SK-N-SH treated with all-trans-retinoic acid at 6 μM for 48 hours (cell line): ENCODE data around the gene LARP4B.

ENCODE experiments used
- ATAC-seq: fragments of 200-7000 bp; cut with Tn5 transposase; 3 replicates; pipeline ENCODE4 v1.9.1; 2020; ENCODE audit warnings: mild to moderate bottlenecking, moderate library complexity
- ARNTL ChIP-seq: fragments of 450-650 bp; formaldehyde crosslinking; IDR thresholded peaks from 2 replicates; pipeline ENCODE4 v1.5.0; 2020; ENCODE audit warnings: low read depth, mild to moderate bottlenecking, moderate library complexity, borderline replicate concordance
- BACH2 ChIP-seq: fragments of 250-450 bp; sonication (Bioruptor Pico); IDR thresholded peaks from 2 replicates; pipeline ENCODE4 v1.9.0; 2021; ENCODE audit warnings: mild to moderate bottlenecking, borderline replicate concordance
- CREB5 ChIP-seq: fragments of 250-450 bp; sonication (Bioruptor Pico); IDR thresholded peaks from 2 replicates; pipeline ENCODE4 v1.5.1; 2020; ENCODE audit warnings: low read depth, mild to moderate bottlenecking, moderate library complexity
- CSDC2 ChIP-seq: fragments of 250-450 bp; sonication (Bioruptor Pico); IDR thresholded peaks from 2 replicates; pipeline ENCODE4 v1.5.0; 2020; ENCODE audit warnings: mild to moderate bottlenecking, moderate library complexity
- ESRRG ChIP-seq: fragments of 250-450 bp; sonication (Bioruptor Pico); IDR thresholded peaks from 2 replicates; pipeline ENCODE4 v1.6.1; 2021; ENCODE audit warnings: mild to moderate bottlenecking
- GLIS3 ChIP-seq: fragments of 250-450 bp; sonication (Bioruptor Pico); IDR thresholded peaks from 2 replicates; pipeline ENCODE4 v1.5.0; 2020; ENCODE audit warnings: mild to moderate bottlenecking, moderate library complexity
- ISL1 ChIP-seq: fragments of 250-450 bp; sonication (Bioruptor Pico); IDR thresholded peaks from 2 replicates; pipeline ENCODE4 v2.1.2; 2022; ENCODE audit warnings: mild to moderate bottlenecking, moderate library complexity
- OSR1 ChIP-seq: fragments of 250-450 bp; sonication (Bioruptor Pico); IDR thresholded peaks from 2 replicates; pipeline ENCODE4 v1.8.0; 2022; ENCODE audit warnings: moderate library complexity, mild to moderate bottlenecking, inconsistent platforms
- PPARA ChIP-seq: fragments of 250-450 bp; sonication (Bioruptor Pico); IDR thresholded peaks from 2 replicates; pipeline ENCODE4 v1.5.0; 2020; ENCODE audit warnings: mild to moderate bottlenecking, borderline replicate concordance
- RARB ChIP-seq: fragments of 250-450 bp; sonication (Bioruptor Pico); IDR thresholded peaks from 2 replicates; pipeline ENCODE4 v1.8.0; 2021; ENCODE audit warnings: mild to moderate bottlenecking, moderate library complexity
- SNAI2 ChIP-seq: fragments of 250-450 bp; sonication (Bioruptor Pico); IDR thresholded peaks from 2 replicates; pipeline ENCODE4 v1.5.0; 2020; ENCODE audit warnings: mild to moderate bottlenecking, moderate library complexity
- TCF4 ChIP-seq: fragments of 250-450 bp; sonication (Bioruptor Pico); IDR thresholded peaks from 2 replicates; pipeline ENCODE4 v1.8.0; 2021; ENCODE audit warnings: mild to moderate bottlenecking, moderate library complexity, borderline replicate concordance
- TOX ChIP-seq: fragments of 250-450 bp; sonication (Bioruptor Pico); IDR thresholded peaks from 2 replicates; pipeline ENCODE4 v1.8.0; 2021; ENCODE audit warnings: mild to moderate bottlenecking, moderate library complexity, borderline replicate concordance
- TSHZ2 ChIP-seq: fragments of 250-450 bp; sonication (Bioruptor Pico); IDR thresholded peaks from 2 replicates; pipeline ENCODE4 v1.5.0; 2020; ENCODE audit warnings: mild to moderate bottlenecking, moderate library complexity
- ZC3H10 ChIP-seq: fragments of 250-450 bp; sonication (Bioruptor Pico); IDR thresholded peaks from 2 replicates; pipeline ENCODE4 v1.5.1; 2021; ENCODE audit warnings: mild to moderate bottlenecking, moderate library complexity
- ZFP3 ChIP-seq: fragments of 250-450 bp; sonication (Bioruptor Pico); IDR thresholded peaks from 2 replicates; pipeline ENCODE4 v1.5.0; 2020; ENCODE audit warnings: mild to moderate bottlenecking, moderate library complexity
- ZFP30 ChIP-seq: fragments of 450-650 bp; formaldehyde crosslinking; IDR thresholded peaks from 2 replicates; pipeline ENCODE4 v1.5.0; 2022; ENCODE audit warnings: mild to moderate bottlenecking, moderate library complexity
- ZNF565 ChIP-seq: fragments of 450-650 bp; formaldehyde crosslinking; conservative IDR thresholded peaks from 2 replicates; pipeline ENCODE4 v1.5.0; 2020; ENCODE audit warnings: low read depth, mild to moderate bottlenecking, moderate library complexity
- ZNF8 ChIP-seq: fragments of 450-650 bp; formaldehyde crosslinking; IDR thresholded peaks from 2 replicates; pipeline ENCODE4 v1.5.0; 2020; ENCODE audit warnings: mild to moderate bottlenecking, moderate library complexity
- TF ChIP-seq, protein P1 (sequence below): fragments of 250-450 bp; sonication (Bioruptor Pico); IDR thresholded peaks from 2 replicates; pipeline ENCODE4 v1.8.0; 2020; ENCODE audit warnings: mild to moderate bottlenecking, moderate library complexity, borderline replicate concordance
- TF ChIP-seq, protein P2 (sequence below): fragments of 250-450 bp; sonication (Bioruptor Pico); IDR thresholded peaks from 2 replicates; pipeline ENCODE4 v1.8.0; 2021; ENCODE audit warnings: low read depth, mild to moderate bottlenecking, moderate library complexity, borderline replicate concordance
- TF ChIP-seq, protein P3 (sequence below): fragments of 250-450 bp; sonication (Bioruptor Pico); IDR thresholded peaks from 2 replicates; pipeline ENCODE4 v1.5.1; 2021; ENCODE audit warnings: mild to moderate bottlenecking, moderate library complexity

The LARP4B gene

GRCh38 chr10:948347-948746 lies 16.8 kb upstream of the LARP4B start:
- ATAC-seq: no peak
- TF ChIP-seq ZNF565 (CRISPR knock-in tag): no peak
- TF ChIP-seq ZFP30 (CRISPR knock-in tag): no peak
- TF ChIP-seq, protein P1, sequence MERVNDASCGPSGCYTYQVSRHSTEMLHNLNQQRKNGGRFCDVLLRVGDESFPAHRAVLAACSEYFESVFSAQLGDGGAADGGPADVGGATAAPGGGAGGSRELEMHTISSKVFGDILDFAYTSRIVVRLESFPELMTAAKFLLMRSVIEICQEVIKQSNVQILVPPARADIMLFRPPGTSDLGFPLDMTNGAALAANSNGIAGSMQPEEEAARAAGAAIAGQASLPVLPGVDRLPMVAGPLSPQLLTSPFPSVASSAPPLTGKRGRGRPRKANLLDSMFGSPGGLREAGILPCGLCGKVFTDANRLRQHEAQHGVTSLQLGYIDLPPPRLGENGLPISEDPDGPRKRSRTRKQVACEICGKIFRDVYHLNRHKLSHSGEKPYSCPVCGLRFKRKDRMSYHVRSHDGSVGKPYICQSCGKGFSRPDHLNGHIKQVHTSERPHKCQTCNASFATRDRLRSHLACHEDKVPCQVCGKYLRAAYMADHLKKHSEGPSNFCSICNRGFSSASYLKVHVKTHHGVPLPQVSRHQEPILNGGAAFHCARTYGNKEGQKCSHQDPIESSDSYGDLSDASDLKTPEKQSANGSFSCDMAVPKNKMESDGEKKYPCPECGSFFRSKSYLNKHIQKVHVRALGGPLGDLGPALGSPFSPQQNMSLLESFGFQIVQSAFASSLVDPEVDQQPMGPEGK (CRISPR knock-in tag): no peak
- no peak for TF ChIP-seq GLIS3
- no peak for TF ChIP-seq BACH2
- TF ChIP-seq SNAI2 (CRISPR knock-in tag): no peak
- no peak for TF ChIP-seq ZNF8 (CRISPR knock-in tag)
- no peak for TF ChIP-seq ISL1 (CRISPR knock-in tag)
- TF ChIP-seq CREB5 (CRISPR knock-in tag): no peak

DNA sequence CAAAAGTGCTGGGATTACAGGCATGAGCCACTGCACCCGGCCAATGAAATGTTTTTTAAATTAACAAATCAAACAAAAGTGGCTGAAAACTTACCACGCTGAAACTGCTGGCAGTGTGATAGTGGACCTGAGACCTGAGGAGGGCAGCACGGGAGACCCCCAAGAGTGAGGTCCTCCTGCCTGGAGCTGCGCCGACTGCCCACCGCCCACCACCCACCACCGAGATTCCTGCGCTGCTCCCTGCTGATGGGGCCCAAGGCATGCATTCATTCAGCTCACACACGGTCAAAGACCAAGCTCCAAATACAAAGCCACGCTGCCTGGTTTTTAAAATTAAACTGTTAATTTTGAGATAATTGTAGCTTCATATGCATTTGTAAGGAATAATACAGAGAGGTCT lies 16.4 kb upstream of the LARP4B start:
- TF ChIP-seq ZFP3 (CRISPR knock-in tag): no peak
- TF ChIP-seq TCF4: no peak
- no peak for TF ChIP-seq RARB (CRISPR knock-in tag)
- no peak for TF ChIP-seq PPARA
- no peak for TF ChIP-seq BACH2
- no peak for TF ChIP-seq GLIS3
- ATAC-seq: no peak

GRCh38 chr10:947051-947450 lies 15.5 kb upstream of the LARP4B start:
- no peak for ATAC-seq
- no peak for TF ChIP-seq ZFP30 (CRISPR knock-in tag)
- TF ChIP-seq GLIS3: no peak
- no peak for TF ChIP-seq ZC3H10
- TF ChIP-seq BACH2: no peak
- no peak for TF ChIP-seq TSHZ2 (CRISPR knock-in tag)
- TF ChIP-seq CSDC2 (CRISPR knock-in tag): no peak
- no peak for TF ChIP-seq ARNTL (CRISPR knock-in tag)
- no peak for TF ChIP-seq CREB5 (CRISPR knock-in tag)
- TF ChIP-seq TOX (CRISPR knock-in tag): no peak
- TF ChIP-seq, protein P2, sequence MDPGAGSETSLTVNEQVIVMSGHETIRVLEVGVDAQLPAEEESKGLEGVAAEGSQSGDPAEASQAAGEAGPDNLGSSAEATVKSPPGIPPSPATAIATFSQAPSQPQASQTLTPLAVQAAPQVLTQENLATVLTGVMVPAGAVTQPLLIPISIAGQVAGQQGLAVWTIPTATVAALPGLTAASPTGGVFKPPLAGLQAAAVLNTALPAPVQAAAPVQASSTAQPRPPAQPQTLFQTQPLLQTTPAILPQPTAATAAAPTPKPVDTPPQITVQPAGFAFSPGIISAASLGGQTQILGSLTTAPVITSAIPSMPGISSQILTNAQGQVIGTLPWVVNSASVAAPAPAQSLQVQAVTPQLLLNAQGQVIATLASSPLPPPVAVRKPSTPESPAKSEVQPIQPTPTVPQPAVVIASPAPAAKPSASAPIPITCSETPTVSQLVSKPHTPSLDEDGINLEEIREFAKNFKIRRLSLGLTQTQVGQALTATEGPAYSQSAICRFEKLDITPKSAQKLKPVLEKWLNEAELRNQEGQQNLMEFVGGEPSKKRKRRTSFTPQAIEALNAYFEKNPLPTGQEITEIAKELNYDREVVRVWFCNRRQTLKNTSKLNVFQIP: no peak
- no peak for TF ChIP-seq ESRRG (CRISPR knock-in tag)
- TF ChIP-seq ZFP3 (CRISPR knock-in tag): no peak
- no peak for TF ChIP-seq ISL1 (CRISPR knock-in tag)
- no peak for TF ChIP-seq PPARA
- no peak for TF ChIP-seq TCF4
- TF ChIP-seq SNAI2 (CRISPR knock-in tag): no peak
- TF ChIP-seq, protein P3, sequence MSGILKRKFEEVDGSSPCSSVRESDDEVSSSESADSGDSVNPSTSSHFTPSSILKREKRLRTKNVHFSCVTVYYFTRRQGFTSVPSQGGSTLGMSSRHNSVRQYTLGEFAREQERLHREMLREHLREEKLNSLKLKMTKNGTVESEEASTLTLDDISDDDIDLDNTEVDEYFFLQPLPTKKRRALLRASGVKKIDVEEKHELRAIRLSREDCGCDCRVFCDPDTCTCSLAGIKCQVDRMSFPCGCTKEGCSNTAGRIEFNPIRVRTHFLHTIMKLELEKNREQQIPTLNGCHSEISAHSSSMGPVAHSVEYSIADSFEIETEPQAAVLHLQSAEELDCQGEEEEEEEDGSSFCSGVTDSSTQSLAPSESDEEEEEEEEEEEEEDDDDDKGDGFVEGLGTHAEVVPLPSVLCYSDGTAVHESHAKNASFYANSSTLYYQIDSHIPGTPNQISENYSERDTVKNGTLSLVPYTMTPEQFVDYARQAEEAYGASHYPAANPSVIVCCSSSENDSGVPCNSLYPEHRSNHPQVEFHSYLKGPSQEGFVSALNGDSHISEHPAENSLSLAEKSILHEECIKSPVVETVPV: no peak
- no peak for TF ChIP-seq OSR1 (CRISPR knock-in tag)
- TF ChIP-seq, protein P1 (CRISPR knock-in tag): no peak
